ENCODE data around the gene BTBD16.

Gene BTBD16

DNA sequence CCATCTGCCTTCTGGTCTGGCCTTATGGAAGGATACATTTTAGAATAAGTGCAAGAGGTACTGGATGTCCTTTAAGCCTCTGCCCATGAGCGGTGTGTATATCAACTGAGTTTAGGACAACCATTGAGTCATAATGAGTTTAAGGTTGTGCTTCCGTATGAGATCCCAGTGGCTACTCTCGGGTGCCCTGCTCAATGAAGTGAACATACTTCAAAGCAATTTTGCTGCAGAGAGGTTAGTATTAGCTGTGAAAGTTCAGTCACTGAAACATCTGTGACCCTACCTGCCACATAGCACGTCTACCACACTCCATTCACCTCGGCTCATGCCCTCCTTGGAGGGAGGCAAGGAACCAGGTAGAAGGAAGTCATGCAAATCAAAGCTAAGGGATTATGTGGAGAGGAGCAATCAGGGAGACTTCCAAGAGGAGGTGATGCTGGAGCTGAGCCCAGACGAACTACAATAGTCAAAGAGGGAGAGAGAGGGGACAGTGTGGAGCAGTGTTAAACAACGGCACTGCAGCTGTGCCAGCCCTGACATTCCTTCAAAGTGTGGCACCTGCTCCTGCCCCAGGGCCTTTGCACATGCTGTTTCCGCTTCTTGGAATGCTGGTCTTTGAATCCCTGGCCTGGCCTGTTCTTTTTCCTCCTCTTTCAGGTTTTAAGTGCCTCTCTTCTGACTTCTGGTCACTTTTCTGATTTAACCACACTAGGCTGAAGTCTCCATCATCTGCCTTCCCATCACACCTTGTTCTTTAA, 25.4 kb downstream of the BTBD16 start:
- no peak for DNase-seq

DNA sequence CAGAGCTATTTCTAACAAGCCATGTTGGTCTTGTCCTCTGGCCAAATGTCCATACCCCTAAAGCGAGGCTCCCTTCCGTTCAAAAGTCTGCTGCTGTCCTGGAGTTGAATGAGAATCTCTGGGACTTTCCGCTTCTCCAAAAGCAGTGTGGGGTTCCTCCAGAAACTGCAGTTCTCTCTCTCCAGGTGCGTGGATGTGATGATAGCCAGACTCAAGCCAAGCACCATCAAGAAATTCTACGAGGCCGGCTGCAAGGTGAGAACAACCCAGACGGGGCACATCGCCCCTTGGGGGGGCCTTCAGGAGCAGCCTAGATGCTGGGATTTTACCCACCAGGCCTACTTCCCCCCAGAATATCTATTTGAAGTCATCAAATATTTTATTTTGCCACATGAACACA, 26.5 kb downstream of the BTBD16 start:
- DNase-seq = no peak

DNA sequence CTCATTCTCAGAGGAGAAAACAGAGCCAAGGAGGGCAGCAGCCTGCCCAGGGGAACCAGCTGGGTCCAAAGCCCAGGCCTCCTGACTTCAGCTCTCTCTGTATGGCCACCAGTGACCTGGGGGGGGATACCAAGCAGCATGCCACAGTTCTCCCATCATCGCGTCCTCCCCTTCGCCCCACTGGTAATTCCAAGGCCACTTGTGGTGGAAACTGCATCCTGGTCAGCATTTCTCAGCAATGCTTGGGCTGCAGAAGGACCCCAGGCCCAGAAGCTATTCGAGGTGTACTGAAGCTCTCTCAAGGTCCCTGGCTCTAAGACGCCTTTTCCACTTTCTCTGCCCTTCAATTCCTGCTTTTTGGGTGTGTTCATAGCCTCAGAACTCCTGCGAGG, 27.1 kb downstream of the BTBD16 start:
- no peak for DNase-seq

DNA sequence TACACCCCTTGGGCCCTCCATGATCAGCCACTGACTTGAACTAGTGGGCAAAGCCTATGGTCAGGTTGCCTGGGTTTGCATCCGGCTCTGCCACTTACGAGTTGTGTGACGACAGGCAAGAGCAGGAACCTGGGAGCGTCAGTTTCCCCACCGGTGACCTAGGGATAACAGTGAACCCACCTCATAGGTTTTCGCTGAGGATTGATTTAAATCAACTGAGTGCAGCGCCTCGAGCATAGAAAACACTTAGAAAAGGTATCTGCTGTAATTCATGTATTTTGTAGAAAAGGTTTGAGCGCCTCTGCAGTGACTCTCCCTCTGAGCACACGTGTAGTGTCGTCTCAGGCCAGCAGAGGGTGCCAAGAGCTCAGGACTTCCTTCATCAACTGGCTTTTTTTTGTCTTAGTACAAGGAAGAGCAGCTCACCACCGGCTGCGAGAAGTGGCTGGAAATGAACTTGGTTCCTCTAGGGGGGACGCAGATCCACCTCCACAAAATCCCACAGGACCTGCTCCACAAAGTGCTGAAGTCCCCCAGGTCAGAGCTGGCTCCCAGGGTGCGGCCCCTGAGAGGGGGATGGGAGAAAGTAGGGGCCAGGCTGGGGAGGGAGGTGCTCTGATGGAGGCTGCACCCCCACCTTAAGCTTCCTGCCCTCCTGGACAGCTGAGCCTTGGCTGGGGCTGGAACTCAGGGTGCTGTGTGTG, 27.7 kb downstream of the BTBD16 start:
- peak; percentile 33 for DNase-seq

DNA sequence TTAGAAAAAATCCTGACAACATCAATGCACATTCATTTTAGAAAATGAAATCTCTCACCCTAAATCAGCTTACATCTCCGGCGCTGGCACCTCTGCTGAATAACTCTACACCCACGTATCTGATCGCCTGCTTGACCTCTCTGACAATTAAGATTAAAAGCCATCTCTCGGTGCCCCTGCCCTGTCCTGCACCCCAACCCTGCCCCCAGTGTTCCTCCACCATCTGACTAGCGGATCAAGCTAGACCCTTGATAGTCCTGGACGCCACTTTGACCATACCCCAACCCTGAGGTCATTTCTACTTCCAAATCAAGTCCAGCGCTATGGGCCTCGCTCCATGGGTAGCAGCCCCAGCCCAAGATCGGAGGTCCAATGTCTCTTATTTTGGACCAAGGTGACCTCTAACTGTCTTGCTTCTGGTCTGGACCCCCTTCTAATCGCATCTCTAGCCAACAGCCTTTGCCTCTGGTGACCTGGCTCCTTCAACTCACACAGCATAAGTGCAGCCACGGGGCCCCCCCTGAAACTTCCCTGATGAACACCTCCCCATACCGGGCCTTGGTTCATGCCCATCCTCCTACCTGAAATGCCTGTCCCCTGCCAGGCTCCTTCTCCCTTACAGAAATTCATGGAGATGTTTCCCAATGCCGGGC, 28.5 kb downstream of the BTBD16 start:
- DNase-seq = no peak

DNA sequence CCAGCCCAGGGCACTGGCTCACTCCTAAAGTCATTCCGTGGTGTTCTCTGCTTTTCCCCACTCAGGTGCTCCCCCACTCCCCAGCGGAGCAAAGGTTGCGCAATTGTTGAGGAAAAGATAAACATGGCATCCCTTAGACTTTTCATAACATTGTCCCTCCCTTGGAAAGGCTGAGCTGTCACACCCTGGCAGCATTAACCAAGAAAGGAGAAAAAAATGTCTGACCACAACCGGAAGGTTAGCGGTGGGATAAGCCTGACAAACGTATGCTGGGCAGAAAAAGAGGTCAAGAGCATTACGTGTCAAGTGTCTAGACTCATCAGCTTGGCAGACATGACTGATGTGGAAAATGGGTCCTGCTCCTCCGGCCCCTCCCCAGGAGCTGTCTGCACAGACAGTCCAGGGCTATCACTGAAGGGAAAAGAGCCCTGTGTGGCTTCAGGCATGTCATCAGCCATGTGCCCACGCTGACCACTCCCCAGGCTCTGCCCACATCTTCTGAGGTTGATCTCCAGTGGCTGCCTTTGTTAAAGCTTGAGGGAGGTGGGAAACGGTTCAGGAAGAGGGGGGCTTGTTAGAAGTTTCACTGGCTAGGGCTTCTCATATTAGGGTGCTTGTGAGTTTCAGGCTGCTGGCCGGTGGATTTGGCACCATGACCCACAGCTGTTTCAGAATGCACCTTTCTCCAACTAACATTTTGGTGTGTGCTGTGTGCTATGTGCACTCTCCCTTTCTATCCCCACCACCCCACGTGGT, 30.1 kb downstream of the BTBD16 start:
- no peak for DNase-seq

DNA sequence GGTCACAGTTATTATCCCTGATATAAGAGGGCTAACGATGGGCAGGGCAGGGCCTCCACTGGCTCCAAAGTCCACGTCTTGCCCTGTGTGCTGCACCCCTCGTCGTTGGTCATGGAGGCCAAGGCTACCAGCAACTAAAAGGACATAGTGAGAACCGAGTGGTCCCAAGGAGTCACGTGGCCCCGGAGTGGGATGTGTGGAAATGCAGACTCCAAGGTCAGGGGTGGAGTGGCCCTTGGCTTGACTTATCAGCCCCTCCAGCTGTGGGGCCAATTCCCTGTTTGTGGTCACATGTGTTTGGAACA, 30.7 kb downstream of the BTBD16 start:
- DNase-seq = no peak

DNA sequence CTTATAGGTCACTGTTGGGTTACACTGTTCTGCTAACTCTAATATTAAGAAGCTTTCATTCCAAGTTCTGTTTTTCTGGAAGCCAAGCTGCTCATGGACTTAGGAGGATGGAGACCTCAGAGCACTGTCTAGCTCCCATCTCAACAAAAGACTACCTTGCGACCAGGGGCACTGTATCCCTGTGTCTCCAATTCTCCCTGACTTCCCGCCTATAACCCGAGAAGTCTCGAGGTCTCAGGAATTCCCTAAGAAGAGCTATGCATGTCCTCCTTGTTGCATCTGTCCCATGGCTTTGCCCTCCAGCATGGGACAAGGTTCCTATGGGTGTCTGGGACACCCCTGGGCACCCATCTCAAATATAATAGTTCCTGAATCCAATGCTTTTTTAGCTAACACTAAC, 31.2 kb downstream of the BTBD16 start:
- no peak for DNase-seq

DNA sequence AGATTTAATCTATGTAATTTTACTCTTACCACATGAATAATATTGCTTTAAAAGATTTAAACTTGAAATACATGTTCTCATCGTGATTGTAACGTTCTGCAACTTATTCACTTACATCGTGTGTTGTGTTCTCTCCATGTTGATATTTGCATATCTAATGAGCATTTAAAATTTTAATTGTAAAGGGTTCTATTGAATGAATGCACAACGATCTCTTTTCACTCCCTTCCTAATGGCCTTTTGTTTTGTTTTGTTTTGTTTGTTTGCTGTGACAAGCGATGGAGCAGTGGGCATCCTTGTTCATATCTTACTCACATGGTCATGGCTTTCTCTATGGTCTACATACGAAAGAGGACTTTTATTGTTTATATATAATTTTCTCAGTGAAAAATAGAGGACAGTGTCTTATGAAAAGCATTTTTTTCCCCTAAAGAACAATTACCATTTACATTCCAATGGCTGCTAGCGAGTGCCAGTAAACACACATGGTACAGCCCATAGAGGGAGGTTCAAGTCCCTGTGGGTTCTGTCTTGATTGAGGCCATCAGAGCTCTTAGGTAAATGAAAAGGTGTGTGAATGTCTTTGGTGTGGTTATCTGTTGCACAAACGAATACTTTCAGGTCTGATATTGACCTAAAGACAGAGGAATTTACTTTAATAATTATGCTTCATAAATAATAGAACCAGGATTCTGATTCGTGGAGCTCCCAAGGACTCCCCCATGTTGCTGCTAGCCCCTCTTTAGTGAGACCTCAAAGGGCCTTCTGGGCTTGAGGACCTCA, 32.4 kb downstream of the BTBD16 start:
- no peak for DNase-seq

DNA sequence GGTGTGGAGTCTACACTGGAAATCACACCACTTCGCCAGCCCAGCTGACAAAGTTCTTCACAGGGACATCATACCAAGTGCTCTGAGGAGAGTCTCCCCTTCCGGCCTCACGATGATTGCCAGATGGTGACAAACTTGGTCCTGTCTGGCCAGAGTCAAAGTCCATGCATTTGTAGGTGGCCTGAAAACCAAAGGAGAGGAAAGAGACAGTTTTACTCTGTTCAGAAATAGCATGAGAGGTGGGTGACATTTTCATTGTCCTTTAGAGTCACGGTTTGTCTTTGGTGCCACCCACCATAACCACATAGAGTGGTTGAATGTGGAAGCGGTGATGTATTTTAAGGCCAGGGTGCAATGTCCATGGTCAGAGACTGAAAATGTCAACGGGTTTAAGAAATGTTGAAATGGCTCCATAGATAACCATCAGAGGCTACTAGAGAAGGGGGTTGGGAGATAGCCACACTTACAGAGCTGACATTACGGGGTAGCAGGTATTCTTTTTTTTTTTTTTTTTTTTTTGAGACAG, 33.0 kb downstream of the BTBD16 start:
- no peak for DNase-seq

DNA sequence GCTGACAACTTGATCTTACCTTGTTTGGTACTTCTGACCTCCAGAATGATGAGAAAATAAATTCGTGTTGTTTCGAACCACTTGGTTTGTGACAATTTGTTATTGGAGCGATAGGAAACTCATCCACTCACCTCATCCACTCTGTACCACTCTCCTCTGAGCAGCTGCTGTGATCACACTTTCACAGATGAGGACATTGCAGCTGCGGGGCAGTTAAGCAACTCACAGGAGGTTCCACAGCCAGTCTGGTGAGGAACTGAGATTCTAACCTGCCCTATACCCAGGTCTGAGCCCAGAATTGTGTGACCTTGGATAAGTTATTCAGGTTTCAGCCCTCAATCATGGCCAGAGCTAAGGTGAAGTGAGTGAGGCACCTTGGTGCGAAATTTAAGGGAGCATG, 35.2 kb downstream of the BTBD16 start:
- no peak for DNase-seq

DNA sequence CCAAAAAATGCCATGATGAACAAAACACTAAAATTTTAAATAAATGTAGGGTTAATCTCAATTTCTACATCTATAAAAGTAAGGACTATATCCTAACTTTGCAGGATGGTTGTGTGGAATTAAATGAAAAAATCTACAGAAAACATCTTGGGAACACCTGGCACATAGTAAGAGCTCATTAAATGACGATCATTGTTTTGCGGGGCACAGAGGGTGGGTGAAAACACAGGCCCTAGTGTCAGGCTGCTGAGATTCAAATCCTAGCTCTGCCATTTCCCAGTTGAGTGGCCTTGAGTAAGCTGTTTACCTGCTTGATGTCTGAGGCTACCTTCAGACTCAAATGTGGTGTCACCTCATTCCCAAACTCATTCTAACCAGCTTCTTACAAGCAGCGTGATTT, 35.6 kb downstream of the BTBD16 start:
- no peak for DNase-seq

DNA sequence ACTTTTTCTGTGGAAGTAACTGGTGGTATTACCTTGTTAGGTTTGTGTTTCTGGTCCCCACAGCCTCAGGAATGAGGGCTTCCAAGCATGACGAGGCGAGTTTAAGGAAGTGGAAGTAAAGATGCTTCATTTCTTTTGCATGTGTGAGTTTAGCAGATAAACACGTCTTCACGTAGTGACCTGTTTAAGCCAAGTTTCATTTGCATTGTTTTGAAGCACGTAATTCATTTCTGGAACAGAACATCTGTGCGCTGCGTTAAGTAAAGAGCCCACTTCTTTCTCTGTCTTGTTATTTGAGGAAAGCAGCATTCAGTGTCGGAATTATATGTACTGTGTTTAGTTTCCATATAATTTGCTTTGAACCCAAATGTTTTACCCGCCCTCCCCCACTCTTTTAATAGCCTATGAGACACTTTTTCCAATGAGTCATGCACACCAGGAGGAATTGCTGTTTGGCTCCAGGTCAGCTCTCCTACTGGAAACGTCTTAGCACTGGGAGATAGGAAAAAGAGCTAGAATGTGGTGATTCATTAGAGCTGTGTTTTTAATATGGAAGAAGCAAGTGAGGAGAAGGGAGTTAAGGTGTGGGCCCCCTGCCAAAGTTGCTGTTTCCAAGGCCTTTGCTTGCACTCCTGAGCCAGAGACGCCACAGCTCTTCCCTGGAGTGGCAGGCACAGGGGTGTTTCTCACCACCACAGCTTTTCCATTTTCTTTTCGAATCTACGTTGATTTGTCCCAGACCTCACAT, 36.7 kb downstream of the BTBD16 start:
- no peak for DNase-seq

DNA sequence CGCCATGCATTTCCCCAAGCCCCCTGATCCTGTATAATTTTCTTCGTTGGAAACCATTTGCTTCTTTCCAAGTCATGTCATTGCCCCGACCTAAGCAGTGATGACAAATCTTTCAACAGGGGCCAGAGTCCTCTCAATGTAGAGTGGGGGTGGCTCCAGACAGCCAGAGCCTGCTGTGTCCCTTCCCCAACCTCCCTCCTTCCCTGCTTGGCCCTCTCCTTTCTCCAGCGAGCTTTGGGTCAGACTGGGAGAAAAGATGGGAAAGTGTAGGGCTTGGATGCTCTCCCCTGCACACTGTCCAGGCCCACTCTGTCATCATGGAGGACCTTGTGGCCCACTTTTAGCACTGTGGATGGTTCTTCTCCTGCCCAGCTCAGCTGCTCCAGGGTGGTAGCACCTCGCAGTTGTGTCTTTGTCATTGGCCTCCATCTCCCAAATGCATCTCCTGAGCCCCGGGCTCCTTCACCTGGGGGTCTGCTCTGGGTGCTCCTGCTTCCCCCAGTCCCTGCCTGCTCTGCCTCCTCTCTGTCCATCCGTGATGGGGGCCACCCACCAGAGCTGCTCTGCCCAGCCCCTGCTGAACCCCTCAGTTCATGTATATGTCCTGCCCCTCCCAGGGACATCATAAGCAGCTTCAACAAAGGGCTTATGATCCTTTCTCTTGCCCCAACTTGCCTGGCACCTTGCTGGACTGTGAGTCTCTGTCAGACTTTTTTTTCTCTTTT, 37.5 kb downstream of the BTBD16 start:
- DNase-seq = no peak

DNA sequence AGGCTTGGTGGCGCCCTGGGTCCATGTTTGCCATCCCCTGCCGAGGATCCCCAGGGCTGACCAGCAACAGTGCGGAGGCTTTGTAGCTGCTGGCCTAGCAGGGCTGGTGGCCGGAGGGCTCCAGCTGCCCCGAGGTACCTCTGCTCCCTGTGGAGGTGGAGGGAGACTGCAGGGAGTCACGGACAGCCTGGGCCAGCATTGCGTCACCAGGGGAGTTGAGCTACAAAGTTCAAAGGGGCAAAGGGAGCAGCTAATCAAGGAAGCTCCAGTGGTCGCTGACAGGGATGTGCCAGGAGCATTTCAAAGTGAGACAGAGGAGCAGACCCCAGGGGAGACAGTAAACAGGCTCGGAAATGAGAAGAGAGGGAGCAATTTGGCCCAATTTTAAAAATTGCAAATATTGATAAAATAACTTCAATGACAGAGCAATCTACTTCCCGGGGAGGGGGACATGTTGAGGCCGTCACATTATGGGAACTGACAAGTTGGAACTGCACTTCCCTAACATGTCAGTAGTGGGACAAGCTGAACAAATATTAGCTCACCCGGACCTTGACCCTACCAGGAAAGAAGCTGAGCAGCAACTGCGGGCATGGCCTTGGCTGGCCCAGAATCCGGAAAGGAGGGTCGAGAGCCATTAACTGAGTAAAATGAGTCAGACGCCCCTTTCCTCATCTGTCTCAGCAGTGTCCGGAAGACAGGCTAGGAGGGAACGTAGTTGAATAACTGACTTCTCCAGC, 39.4 kb downstream of the BTBD16 start:
- DNase-seq = no peak

DNA sequence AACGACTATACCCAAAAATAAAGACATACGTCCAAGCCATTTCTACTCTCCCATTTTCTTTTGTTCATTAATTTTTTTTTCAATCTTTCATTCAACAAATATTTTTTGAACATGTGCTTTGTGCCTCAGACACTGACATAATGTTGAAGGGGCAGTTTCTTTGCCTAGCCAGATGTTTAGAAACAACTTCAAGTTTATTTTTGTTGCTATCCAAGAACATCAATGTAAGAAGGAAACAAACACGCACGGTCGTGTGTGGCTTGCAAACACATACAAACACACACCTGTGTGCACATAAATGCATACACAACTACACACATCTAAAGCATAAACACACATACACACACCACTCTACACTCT, 39.9 kb downstream of the BTBD16 start:
- no peak for DNase-seq

DNA sequence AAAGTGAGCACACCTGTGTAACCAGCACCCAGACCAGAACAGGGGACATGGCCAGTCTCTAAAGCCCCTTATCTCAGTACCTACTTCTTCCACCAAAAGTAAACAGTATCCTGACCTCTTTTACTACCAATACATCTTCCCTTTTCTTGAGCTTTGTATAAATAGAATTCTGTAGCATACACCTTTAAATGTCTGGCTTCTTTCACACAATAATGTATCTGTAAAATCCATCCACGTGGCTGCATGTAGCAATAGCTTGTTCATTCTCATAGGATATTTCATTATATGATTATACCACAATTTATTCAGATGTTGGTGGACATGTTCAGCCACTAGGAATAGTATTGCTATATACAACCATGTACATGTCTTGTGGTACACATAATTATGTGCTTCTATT, 40.6 kb downstream of the BTBD16 start:
- DNase-seq = no peak

DNA sequence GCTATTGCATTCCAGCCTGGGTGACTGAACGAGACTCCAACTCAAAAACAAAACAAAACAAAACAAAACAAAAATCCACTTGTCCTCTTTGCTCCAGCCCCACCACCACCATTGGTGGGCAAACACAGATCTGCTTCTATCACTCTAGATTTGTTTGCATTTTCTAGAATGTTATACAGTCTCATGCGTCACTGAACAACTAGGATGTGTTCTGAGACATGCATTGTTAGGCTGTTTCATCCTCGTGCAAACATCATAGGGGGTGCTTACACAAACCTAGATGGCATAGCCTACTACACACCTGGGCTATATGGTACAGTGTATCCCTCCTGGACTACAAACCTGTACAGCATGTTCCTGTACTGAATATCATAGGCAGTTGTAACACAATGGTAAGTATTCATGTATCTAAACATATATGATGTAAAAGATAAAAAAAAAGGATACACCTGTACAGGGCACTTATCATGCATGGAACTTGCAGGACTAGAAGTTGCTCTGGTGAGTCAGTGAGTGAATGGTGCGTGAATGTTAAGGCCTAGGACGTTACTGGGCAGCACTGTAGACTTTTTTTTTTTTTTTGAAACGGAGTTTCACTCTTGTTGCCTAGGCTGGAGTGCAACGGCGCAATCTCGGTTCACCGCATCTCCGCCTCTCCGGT, 45.3 kb downstream of the BTBD16 start:
- no peak for DNase-seq

DNA sequence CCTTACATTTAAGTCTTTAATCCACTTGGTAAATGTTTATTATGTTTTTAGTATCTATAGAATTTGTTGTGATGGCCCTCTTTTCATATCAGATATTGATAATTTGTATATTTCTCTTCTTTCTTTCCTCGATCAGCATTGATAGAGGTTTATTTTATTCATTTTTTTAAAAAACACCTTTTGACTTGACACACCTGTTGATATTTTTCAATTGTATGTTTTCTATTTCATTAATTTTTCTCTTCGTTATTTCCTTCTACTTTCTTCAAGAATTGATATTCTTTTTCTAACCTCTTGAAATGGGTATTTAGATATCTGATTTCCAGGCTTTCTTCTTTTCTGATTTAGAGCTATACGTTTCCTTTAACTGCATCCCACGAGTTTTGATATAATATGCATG, 50.9 kb downstream of the BTBD16 start:
- DNase-seq = no peak

DNA sequence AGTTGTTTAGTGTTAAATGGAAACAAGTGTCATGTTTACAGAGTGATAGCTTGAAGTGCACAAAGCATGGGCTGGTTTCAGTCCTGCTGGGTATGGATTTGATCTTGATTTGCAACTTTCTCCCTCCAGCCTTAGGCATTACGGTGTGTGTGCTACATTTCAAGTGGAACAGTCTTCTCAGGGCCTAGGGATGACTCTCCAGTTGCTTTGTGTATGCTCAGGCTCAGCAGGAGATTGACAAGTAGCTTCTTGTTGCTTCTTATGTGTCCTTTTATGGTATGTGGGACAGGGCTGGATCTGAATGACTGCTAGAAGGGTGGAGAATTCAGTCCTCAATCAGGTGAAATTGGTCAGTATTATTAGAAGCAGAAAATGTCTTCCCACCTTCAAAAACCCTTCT, 52.1 kb downstream of the BTBD16 start:
- DNase-seq = no peak
